Liver (tissue), 9 donors: ENCODE results near the gene LTK. TPM values are rescaled to one million over a fixed set of nuclear protein-coding genes. Genes with fewer than 3 reads are reported as not detected.

ENCODE experiments used
- DNase-seq: peaks from one replicate; pipeline ENCODE4 v3.0.0-alpha.2; 2017; ENCODE audit warnings: low spot score
- H3K27ac ChIP-seq, 2 donors: one replicate each; pipeline ENCODE4 v1.7.0; 2013; ENCODE audit warnings: inconsistent platforms in 2 of 2, low read length in 2 of 2, control low read depth in 1 of 2, low read depth in 1 of 2, mild to moderate bottlenecking in 1 of 2
- H3K27me3 ChIP-seq, 4 donors: one replicate each; pipeline versions ENCODE4 v1.6.1 to v1.7.0; 2013; ENCODE audit warnings: low read length in 3 of 4, inconsistent platforms in 1 of 4, mild to moderate bottlenecking in 1 of 4, moderate library complexity in 1 of 4; ENCODE audit not compliant: control insufficient read depth in 4 of 4, insufficient read depth in 4 of 4
- H3K36me3 ChIP-seq, 4 donors: one replicate each; pipeline versions ENCODE4 v1.6.1 to v1.7.0; 2013; ENCODE audit warnings: low read length in 3 of 4, mild to moderate bottlenecking in 3 of 4, low read depth in 1 of 4, moderate library complexity in 1 of 4; ENCODE audit not compliant: control insufficient read depth in 4 of 4, insufficient read depth in 3 of 4
- H3K4me1 ChIP-seq, 4 donors: one replicate each; pipeline versions ENCODE4 v1.6.1 to v1.7.0; 2013; ENCODE audit warnings: low read length in 3 of 4, mild to moderate bottlenecking in 3 of 4, moderate library complexity in 1 of 4; ENCODE audit not compliant: control insufficient read depth in 4 of 4, insufficient read depth in 4 of 4
- H3K4me3 ChIP-seq, 3 donors: one replicate each; pipeline versions ENCODE4 v1.6.1 to v1.7.0; 2013; ENCODE audit warnings: low read length in 3 of 3, control low read depth in 1 of 3, low read depth in 1 of 3, mild to moderate bottlenecking in 1 of 3
- H3K9ac ChIP-seq, 2 donors: one replicate each; pipeline ENCODE4 v1.7.0; 2013; ENCODE audit warnings: low read length in 2 of 2, mild to moderate bottlenecking in 2 of 2, moderate library complexity in 2 of 2, control low read depth in 1 of 2, low read depth in 1 of 2
- H3K9me3 ChIP-seq, 4 donors: one replicate each; pipeline versions ENCODE4 v1.6.1 to v1.7.0; 2013; ENCODE audit warnings: low read length in 3 of 4; ENCODE audit not compliant: control insufficient read depth in 4 of 4
- ATF3 ChIP-seq: IDR thresholded peaks from 2 replicates; pipeline ENCODE4 v1.6.1; 2016; ENCODE audit warnings: antibody characterized with exemption
- CTCF ChIP-seq: fragments of 150-350 bp; IDR thresholded peaks from 2 replicates; pipeline ENCODE4 v1.5.1; 2017; ENCODE audit warnings: improper control_type of control experiment, low read depth, low read length; ENCODE audit not compliant: missing input control
- EGR1 ChIP-seq, 2 donors: IDR thresholded peaks; 2 replicates each; pipeline ENCODE4 v1.6.1; 2016 to 2018; ENCODE audit warnings: antibody characterized with exemption in 2 of 2, low read depth in 2 of 2
- GABPA ChIP-seq, 2 donors: IDR thresholded peaks in 1 of 2; conservative IDR thresholded peaks in 1 of 2; 2 replicates each; pipeline ENCODE4 v1.6.1; 2016; ENCODE audit warnings: antibody characterized with exemption in 2 of 2, mild to moderate bottlenecking in 1 of 2, moderate library complexity in 1 of 2
- HNF4A ChIP-seq, 2 donors: conservative IDR thresholded peaks; 2 replicates each; pipeline ENCODE4 v1.6.1; 2016; ENCODE audit warnings: antibody characterized with exemption in 2 of 2, mild to moderate bottlenecking in 2 of 2
- HNF4G ChIP-seq: IDR thresholded peaks from 2 replicates; pipeline ENCODE4 v1.6.1; 2016; ENCODE audit warnings: antibody characterized with exemption
- JUND ChIP-seq, 2 donors: IDR thresholded peaks; 2 replicates each; pipeline ENCODE4 v1.6.1; 2016; ENCODE audit warnings: antibody characterized with exemption in 2 of 2
- MAX ChIP-seq: IDR thresholded peaks from 2 replicates; pipeline ENCODE4 v1.6.1; 2016; ENCODE audit warnings: antibody characterized with exemption
- NR2F2 ChIP-seq: IDR thresholded peaks from 2 replicates; pipeline ENCODE4 v1.6.1; 2016; ENCODE audit warnings: antibody characterized with exemption
- REST ChIP-seq: IDR thresholded peaks from 2 replicates; pipeline ENCODE4 v1.6.1; 2016; ENCODE audit warnings: antibody characterized with exemption, mild to moderate bottlenecking
- RXRA ChIP-seq, 2 donors: IDR thresholded peaks; 2 replicates each; pipeline ENCODE4 v1.6.1; 2017 to 2018; ENCODE audit warnings: antibody characterized with exemption in 2 of 2, mild to moderate bottlenecking in 1 of 2
- SP1 ChIP-seq: IDR thresholded peaks from 2 replicates; pipeline ENCODE4 v1.6.1; 2018; ENCODE audit warnings: antibody characterized with exemption, mild to moderate bottlenecking
- TAF1 ChIP-seq: conservative IDR thresholded peaks from 2 replicates; pipeline ENCODE4 v1.6.1; 2016; ENCODE audit warnings: antibody characterized with exemption, mild to moderate bottlenecking
- YY1 ChIP-seq: IDR thresholded peaks from 2 replicates; pipeline ENCODE4 v1.6.1; 2016; ENCODE audit warnings: antibody characterized with exemption, mild to moderate bottlenecking
- ZBTB33 ChIP-seq: IDR thresholded peaks from 2 replicates; pipeline ENCODE4 v1.6.1; 2016; ENCODE audit warnings: antibody characterized with exemption
- WGBS: extraction: QIAGEN DNeasy Blood & Tissue Kit; methylation state at CpG from one replicate; pipeline ENCODE4 v1.1.7; 2013; 5-methylcytosine and 5-hydroxymethylcytosine counted together
- polyA plus RNA-seq, 2 donors: library from polyadenylated mRNA; stranded (reverse) in 1 of 2; unstranded in 1 of 2; fragments of 200-250 nt in 1 of 2; fragments of >200 nt in 1 of 2; fragmentation: Nextera tagmentation in 1 of 2; extraction: Ambion mirVana in 1 of 2; gene quantifications; one replicate each; pipeline versions ENCODE4 v1.2.1 to v1.2.3, GENCODE V29; 2013 to 2015
- total RNA-seq, 2 donors: library from RNA; depleted of rRNA; stranded (reverse); fragments of >200 nt; gene quantifications; one replicate each; pipeline ENCODE4 v1.2.3, GENCODE V29; 2014
- donor health status: healthy.
- donor health status: healthy.
- donor health status: healthy.
- donor health status: healthy.
- donor health status: healthy.

The LTK gene
- total and polyA plus RNA-seq, 4 donors: 0.86 to 3.0 (median 2.0) TPM

- TF ChIP-seq MAX (no peak), GABPA (IDR thresholded peaks at IDR 0.05 in 1 of 2, conservative IDR thresholded peaks at IDR 0.05 in 1 of 2) (no peak), JUND (IDR thresholded peaks at IDR 0.05) (no peak), SP1 (no peak), EGR1 (IDR thresholded peaks at IDR 0.05; ENCODE audit: low read depth in 2 of 2) (no peak), RXRA (IDR thresholded peaks at IDR 0.05) (no peak)
- Histone ChIP-seq H3K27ac (no peak overlapping the region), H3K9ac (no peak overlapping the region), H3K4me3 (no peak overlapping the region), H3K9me3 (no peaks in the 10 kb centered on the region), H3K36me3 (no peaks in the 10 kb centered on the region), H3K4me1 (peaks cover 0 to 14% (median 9%) of the 10 kb centered on the region in 4 donors), H3K27me3 (no peaks in the 10 kb centered on the region)
- no peak for DNase-seq
- 92% methylated on average over 16 of the region's 16 CpGs for WGBS
Observed at GRCh38 chr15:41561104-41561776, 47.6 kb upstream of the LTK start.

GRCh38 chr15:41560572-41560874 is 46.9 kb upstream of the LTK start:
- H3K9me3 ChIP-seq: no peaks in the 10 kb centered on the region
- WGBS: 64% methylated on average over 2 of the region's 2 CpGs
- peaks cover 0 to 14% (median 9%) of the 10 kb centered on the region in 4 donors for H3K4me1 ChIP-seq
- H3K9ac ChIP-seq: no peak overlapping the region
- no peak for TF ChIP-seq NR2F2
- no peak for TF ChIP-seq CTCF
- TF ChIP-seq HNF4G: no peak
- no peak for TF ChIP-seq YY1
- no peak for TF ChIP-seq RXRA (IDR thresholded peaks at IDR 0.05)
- TF ChIP-seq SP1: no peak
- TF ChIP-seq HNF4A (conservative IDR thresholded peaks at IDR 0.05): no peak
- TF ChIP-seq GABPA (IDR thresholded peaks at IDR 0.05 in 1 of 2, conservative IDR thresholded peaks at IDR 0.05 in 1 of 2): no peak
- TF ChIP-seq ZBTB33: no peak
- no peak for TF ChIP-seq ATF3
- no peak for TF ChIP-seq TAF1
- TF ChIP-seq REST: no peak
- no peak for TF ChIP-seq EGR1 (IDR thresholded peaks at IDR 0.05; ENCODE audit: low read depth in 2 of 2)
- H3K27me3 ChIP-seq: no peaks in the 10 kb centered on the region
- DNase-seq: no peak
- H3K27ac ChIP-seq: no peak overlapping the region
- H3K4me3 ChIP-seq: no peak overlapping the region
- no peaks in the 10 kb centered on the region for H3K36me3 ChIP-seq
